ENCODE measurements around the gene GRXCR2.

DNA sequence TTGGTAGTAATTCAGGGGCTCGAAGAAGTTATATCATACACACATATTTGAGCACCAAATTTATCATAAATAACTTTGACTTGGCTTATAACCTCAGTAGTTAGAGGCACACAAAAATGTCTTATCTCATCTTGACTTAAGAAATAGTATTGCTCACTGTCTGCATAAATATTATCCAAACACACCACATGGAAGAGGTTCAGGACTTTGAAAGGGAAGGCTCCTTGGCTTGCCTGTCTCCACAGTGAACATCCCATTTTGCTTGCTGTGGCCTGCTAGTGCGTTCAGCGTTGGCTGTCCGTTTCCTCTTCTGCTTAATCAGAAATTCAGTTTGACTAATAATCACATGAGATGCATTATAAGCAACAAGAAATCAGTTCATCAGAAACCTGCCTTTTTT, 13.9 kb downstream of the GRXCR2 start:
- TF ChIP-seq ZC3H10 (CRISPR knock-in tag; IDR thresholded peaks at IDR 0.05) (no peak), ZFP3 (CRISPR knock-in tag; IDR thresholded peaks at IDR 0.05) (no peak)
- TF ChIP-seq, protein P1, sequence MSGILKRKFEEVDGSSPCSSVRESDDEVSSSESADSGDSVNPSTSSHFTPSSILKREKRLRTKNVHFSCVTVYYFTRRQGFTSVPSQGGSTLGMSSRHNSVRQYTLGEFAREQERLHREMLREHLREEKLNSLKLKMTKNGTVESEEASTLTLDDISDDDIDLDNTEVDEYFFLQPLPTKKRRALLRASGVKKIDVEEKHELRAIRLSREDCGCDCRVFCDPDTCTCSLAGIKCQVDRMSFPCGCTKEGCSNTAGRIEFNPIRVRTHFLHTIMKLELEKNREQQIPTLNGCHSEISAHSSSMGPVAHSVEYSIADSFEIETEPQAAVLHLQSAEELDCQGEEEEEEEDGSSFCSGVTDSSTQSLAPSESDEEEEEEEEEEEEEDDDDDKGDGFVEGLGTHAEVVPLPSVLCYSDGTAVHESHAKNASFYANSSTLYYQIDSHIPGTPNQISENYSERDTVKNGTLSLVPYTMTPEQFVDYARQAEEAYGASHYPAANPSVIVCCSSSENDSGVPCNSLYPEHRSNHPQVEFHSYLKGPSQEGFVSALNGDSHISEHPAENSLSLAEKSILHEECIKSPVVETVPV (CRISPR knock-in tag; IDR thresholded peaks at IDR 0.05): no peak

Measured in SK-N-SH treated with all-trans-retinoic acid at 6 μM for 48 hours (cell line).